AG20443 (cell line): ENCODE results near the gene L3MBTL1.

Experiments used
- DNase-seq: peaks from one replicate; pipeline ENCODE4 v3.0.0; 2012; ENCODE audit warnings: low spot score, mixed read lengths

The L3MBTL1 gene

GRCh38 chr20:43506238-43506637 lies 1.3 kb upstream of the L3MBTL1 start:
- DNase-seq = no peak

- peak; percentile 33 for DNase-seq
These were observed 609 bp downstream of the L3MBTL1 start for GRCh38 chr20:43508106-43508505.

- DNase-seq = no peak
These were observed 1.1 kb downstream of the L3MBTL1 start for GRCh38 chr20:43508604-43509040.

- no peak for DNase-seq
These were observed 4.4 kb downstream of the L3MBTL1 start for GRCh38 chr20:43511879-43512278.

GRCh38 chr20:43513372-43513930 lies 6.0 kb downstream of the L3MBTL1 start:
- DNase-seq = no peak

- peak; percentile 96 for DNase-seq
These were observed 6.6 kb downstream of the L3MBTL1 start for GRCh38 chr20:43513931-43514647.

- DNase-seq = peak; percentile 27
These were observed 7.1 kb downstream of the L3MBTL1 start for GRCh38 chr20:43514648-43514999.

GRCh38 chr20:43515628-43516027 lies 8.1 kb downstream of the L3MBTL1 start:
- no peak for DNase-seq

- no peak for DNase-seq
These were observed 8.8 kb downstream of the L3MBTL1 start for GRCh38 chr20:43516251-43516824.

GRCh38 chr20:43520074-43520630 lies 12.7 kb downstream of the L3MBTL1 start:
- DNase-seq = no peak

GRCh38 chr20:43525021-43525420 lies 17.5 kb downstream of the L3MBTL1 start:
- DNase-seq = no peak

GRCh38 chr20:43528258-43528875 lies 20.9 kb downstream of the L3MBTL1 start:
- DNase-seq = no peak

GRCh38 chr20:43529051-43529450 lies 21.6 kb downstream of the L3MBTL1 start:
- DNase-seq = no peak

- DNase-seq = no peak
These were observed 22.1 kb downstream of the L3MBTL1 start for GRCh38 chr20:43529457-43530153.

- DNase-seq = no peak
These were observed 23.0 kb downstream of the L3MBTL1 start for GRCh38 chr20:43530321-43531090.

- DNase-seq = no peak
These were observed 23.6 kb downstream of the L3MBTL1 start for GRCh38 chr20:43531091-43531443.

GRCh38 chr20:43532416-43533055 lies 25.0 kb downstream of the L3MBTL1 start:
- DNase-seq = no peak

- DNase-seq = peak; percentile 63
These were observed 25.6 kb downstream of the L3MBTL1 start for GRCh38 chr20:43533060-43533459.

GRCh38 chr20:43534016-43534415 lies 26.5 kb downstream of the L3MBTL1 start:
- no peak for DNase-seq

GRCh38 chr20:43534791-43535350 lies 27.4 kb downstream of the L3MBTL1 start:
- DNase-seq = no peak
